ENCODE data around the gene SERTM2.
A peak's percentile ranks its signal among the peaks of the same experiment; 100 is the strongest.

Gene SERTM2

DNA sequence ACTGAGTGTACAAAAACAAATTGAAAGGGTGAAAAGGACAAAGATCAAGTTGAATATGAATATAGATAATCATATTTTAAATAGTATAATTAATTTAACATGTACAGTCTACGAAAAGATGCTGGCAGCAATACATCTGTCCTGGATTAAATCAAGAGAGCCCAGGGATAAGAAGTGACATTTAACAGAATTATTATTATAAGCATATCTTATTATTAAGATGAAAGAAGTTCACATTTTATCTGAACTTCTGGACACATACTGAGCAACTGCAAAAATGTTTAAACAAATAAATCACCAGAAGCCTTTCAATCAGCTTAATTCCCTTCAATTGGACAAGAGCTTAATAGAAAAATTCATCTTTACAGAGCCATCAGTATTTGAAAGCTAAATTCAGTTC lies 50.4 kb downstream of the SERTM2 start:
- DNase-seq, result no peak

DNA sequence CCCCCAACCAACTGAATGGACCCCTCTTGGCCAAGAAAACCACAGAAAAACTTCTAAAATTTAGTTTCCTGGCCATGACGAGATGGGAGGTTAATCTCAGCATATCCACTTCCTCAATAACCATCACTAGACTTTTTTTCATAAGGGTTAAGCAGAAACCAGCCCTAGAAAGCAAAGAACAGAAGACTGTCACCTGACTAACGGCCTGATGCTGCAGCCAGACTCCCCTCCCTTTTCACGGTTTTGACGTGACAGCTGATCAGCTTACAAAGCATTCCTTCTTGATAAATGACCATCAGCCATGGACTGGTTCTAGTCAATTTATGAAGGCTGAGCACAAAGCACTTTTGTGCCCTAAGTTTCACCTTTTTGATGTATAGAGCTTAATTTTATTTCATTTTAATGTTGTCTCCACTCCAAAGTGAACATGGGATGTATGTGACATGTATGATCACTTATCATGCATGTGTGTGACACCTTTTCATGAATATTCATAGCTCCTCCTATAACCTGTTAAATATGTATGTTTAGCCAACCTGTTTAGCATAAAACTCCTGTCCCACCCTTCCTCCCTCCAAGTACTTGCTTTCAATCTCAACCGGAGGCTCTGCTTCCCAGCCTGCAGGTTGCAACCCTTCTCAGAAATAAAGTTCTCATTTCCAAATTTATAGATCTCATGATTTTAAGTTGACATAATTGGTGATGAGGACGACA lies 56.3 kb downstream of the SERTM2 start:
- DNase-seq, result no peak

DNA sequence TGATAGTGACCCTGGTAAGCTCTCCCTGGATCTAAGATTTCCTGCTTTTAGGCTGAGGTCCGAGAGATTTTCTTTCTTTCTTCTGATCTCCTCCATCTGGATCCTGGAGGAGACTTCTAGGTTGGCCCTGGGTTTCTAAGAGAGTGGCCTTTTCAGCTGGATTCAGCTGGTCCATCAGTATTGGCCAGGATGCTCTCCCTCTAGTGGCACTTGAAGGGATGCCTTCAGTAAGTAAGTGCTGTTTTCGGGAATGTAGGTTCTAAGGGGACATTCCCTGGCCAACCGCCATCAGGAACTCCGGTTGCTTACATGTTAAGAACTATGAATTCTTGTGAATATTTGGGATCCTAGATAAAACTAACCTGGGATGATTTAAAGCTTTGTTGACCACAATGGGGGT lies 56.9 kb downstream of the SERTM2 start:
- DNase-seq, result peak; percentile 5

DNA sequence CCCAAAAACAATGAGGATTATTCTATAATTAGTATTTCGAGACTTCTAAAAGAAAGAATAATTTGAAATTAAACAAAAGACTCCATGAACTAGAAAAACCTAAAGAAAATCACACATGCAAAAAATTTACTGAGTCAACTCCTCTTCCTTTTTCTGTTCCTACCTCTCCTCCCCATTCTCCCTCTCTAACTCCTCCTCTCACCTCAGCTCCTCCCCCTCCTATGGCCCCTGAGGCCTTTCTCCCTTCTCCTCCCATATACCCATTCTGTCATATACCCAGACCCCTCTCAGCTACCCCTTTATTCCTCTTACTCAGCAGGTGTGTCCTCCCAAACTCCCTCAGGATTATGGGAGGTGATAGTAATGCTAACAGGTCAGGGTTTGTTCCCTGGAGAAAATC lies 57.4 kb downstream of the SERTM2 start:
- DNase-seq, result no peak
